K562 (cell line): ENCODE results near the gene NUP205.

Source experiments
- CBX5 ChIP-seq: IDR thresholded peaks from 2 replicates; pipeline ENCODE4 v1.6.1; 2014; ENCODE audit warnings: low read depth, borderline replicate concordance
- CHD4 ChIP-seq: fragments of 200-600 bp; sonication (generic); IDR thresholded peaks from 3 replicates; pipeline ENCODE4 v1.6.1; 2012; ENCODE audit warnings: low read depth, mild to moderate bottlenecking, mixed read lengths, low read length, inconsistent platforms; ENCODE audit not compliant: insufficient read depth, insufficient replicate concordance, poor library complexity, severe bottlenecking
- IRF2 ChIP-seq: sonication (generic); formaldehyde crosslinking; IDR thresholded peaks from 2 replicates; pipeline ENCODE4 v1.8.1; 2022; ENCODE audit warnings: mild to moderate bottlenecking, missing genetic modification reagents
- NFYB ChIP-seq: IDR thresholded peaks from 2 replicates; pipeline ENCODE4 v1.6.1; 2011; ENCODE audit warnings: mild to moderate bottlenecking, moderate library complexity; ENCODE audit not compliant: insufficient read length; ENCODE audit errors: extremely low read depth
- RAD21 ChIP-seq, 2 experiments: fragments of 250-450 bp in 1 of 2; fragments of 450-650 bp in 1 of 2; sonication (Bioruptor Pico) in 1 of 2; formaldehyde crosslinking in 1 of 2; IDR thresholded peaks in 1 of 2; conservative IDR thresholded peaks in 1 of 2; 2 replicates each; pipeline versions ENCODE4 v1.4.0 to v1.8.0; 2020 to 2022; ENCODE audit warnings: mild to moderate bottlenecking in 2 of 2, moderate library complexity in 1 of 2
- RAD51 ChIP-seq: fragments of 450-650 bp; IDR thresholded peaks from 2 replicates; pipeline ENCODE4 v1.7.1; 2016; ENCODE audit warnings: low read depth, mild to moderate bottlenecking, borderline replicate concordance
- STAG1 ChIP-seq: sonication (generic); formaldehyde crosslinking; IDR thresholded peaks from 2 replicates; pipeline ENCODE4 v1.5.0; 2020; ENCODE audit warnings: missing genetic modification reagents, borderline replicate concordance
- TAF7 ChIP-seq: fragments of 450-650 bp; IDR thresholded peaks from 2 replicates; pipeline ENCODE4 v1.6.1; 2016; ENCODE audit warnings: missing genetic modification characterization, missing compliant biosample characterization
- ZNF224 ChIP-seq: sonication (generic); formaldehyde crosslinking; IDR thresholded peaks from 2 replicates; pipeline ENCODE4 v1.8.0; 2022; ENCODE audit warnings: mild to moderate bottlenecking, missing genetic modification reagents
- ZNF239 ChIP-seq: fragments of 250-450 bp; sonication (Bioruptor Pico); IDR thresholded peaks from 2 replicates; pipeline ENCODE4 v1.4.0; 2020; ENCODE audit warnings: mild to moderate bottlenecking
- ZNF24 ChIP-seq: fragments of 450-650 bp; IDR thresholded peaks from 2 replicates; pipeline ENCODE4 v1.6.1; 2016
- TF ChIP-seq, protein P1 (sequence below): IDR thresholded peaks from 2 replicates; pipeline ENCODE4 v1.6.1; 2011; ENCODE audit warnings: borderline replicate concordance, low read depth, mild to moderate bottlenecking, moderate library complexity, low read length; ENCODE audit not compliant: insufficient read depth, poor library complexity, severe bottlenecking
- TF ChIP-seq, protein P2 (sequence below), 2 experiments: fragments of 450-650 bp in 1 of 2; sonication (generic) in 1 of 2; formaldehyde crosslinking in 1 of 2; IDR thresholded peaks; 2 replicates each; pipeline versions ENCODE4 v1.7.1 to v1.9.0; 2016 to 2022; ENCODE audit warnings: inconsistent platforms in 1 of 2, mild to moderate bottlenecking in 1 of 2, missing genetic modification reagents in 1 of 2

DNA sequence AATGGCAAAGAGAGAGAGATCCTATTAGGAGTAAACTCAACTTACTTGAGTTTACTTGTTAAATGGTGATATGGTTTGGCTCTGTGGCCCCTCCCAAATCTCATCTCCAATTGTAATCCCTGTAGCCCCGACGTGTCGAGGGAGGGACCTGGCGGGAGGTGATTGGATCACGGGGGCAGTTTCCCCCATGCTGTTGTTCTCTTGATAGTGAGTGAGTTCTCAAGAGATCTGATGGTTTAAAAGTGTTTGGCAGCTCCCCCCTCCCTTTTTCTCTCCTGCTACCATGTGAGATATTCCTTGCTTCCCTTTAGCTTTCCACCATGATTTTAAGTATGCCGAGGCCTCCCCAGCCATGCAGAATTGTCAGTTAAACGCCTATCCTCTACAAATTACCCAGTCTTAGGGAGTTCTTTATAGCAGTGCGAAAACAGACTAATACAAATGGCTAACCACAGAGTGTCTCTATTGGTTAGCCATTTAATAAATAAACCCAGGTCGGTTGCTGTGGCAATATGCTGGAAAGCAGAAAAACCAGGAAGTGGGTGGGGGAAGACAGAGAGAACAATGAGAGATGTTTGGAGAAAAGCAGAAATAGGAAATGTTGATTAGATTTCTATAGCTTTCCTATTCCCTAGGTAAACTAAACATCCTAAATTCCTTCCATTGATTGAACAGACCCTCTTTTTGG lies 101.6 kb downstream of the NUP205 start:
- TF ChIP-seq, protein P1, sequence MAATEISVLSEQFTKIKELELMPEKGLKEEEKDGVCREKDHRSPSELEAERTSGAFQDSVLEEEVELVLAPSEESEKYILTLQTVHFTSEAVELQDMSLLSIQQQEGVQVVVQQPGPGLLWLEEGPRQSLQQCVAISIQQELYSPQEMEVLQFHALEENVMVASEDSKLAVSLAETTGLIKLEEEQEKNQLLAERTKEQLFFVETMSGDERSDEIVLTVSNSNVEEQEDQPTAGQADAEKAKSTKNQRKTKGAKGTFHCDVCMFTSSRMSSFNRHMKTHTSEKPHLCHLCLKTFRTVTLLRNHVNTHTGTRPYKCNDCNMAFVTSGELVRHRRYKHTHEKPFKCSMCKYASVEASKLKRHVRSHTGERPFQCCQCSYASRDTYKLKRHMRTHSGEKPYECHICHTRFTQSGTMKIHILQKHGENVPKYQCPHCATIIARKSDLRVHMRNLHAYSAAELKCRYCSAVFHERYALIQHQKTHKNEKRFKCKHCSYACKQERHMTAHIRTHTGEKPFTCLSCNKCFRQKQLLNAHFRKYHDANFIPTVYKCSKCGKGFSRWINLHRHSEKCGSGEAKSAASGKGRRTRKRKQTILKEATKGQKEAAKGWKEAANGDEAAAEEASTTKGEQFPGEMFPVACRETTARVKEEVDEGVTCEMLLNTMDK, result no peak
- TF ChIP-seq ZNF24 (no peak), ZNF239 (CRISPR knock-in tag) (no peak), RAD21 (CRISPR knock-in tag; conservative IDR thresholded peaks at IDR 0.05 in 1 of 2, IDR thresholded peaks at IDR 0.05 in 1 of 2) (no peak), CHD4 (no peak), RAD51 (no peak), TAF7 (no peak), CBX5 (no peak), STAG1 (CRISPR knock-in tag) (no peak), ZNF224 (CRISPR knock-in tag) (no peak), NFYB (no peak), IRF2 (no peak)
- TF ChIP-seq, protein P2, sequence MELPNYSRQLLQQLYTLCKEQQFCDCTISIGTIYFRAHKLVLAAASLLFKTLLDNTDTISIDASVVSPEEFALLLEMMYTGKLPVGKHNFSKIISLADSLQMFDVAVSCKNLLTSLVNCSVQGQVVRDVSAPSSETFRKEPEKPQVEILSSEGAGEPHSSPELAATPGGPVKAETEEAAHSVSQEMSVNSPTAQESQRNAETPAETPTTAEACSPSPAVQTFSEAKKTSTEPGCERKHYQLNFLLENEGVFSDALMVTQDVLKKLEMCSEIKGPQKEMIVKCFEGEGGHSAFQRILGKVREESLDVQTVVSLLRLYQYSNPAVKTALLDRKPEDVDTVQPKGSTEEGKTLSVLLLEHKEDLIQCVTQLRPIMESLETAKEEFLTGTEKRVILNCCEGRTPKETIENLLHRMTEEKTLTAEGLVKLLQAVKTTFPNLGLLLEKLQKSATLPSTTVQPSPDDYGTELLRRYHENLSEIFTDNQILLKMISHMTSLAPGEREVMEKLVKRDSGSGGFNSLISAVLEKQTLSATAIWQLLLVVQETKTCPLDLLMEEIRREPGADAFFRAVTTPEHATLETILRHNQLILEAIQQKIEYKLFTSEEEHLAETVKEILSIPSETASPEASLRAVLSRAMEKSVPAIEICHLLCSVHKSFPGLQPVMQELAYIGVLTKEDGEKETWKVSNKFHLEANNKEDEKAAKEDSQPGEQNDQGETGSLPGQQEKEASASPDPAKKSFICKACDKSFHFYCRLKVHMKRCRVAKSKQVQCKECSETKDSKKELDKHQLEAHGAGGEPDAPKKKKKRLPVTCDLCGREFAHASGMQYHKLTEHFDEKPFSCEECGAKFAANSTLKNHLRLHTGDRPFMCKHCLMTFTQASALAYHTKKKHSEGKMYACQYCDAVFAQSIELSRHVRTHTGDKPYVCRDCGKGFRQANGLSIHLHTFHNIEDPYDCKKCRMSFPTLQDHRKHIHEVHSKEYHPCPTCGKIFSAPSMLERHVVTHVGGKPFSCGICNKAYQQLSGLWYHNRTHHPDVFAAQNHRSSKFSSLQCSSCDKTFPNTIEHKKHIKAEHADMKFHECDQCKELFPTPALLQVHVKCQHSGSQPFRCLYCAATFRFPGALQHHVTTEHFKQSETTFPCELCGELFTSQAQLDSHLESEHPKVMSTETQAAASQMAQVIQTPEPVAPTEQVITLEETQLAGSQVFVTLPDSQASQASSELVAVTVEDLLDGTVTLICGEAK (IDR thresholded peaks at IDR 0.05), result no peak
- TF ChIP-seq, protein P2 (CRISPR knock-in tag; IDR thresholded peaks at IDR 0.05), result no peak
